HTERT RPE-1 (cell line): ENCODE data around the gene RNF223.
"Not testable (repeated sequence)": the region's sequence is repeated elsewhere in the genome, so short reads cannot be mapped to it uniquely, and the experiment has no call there.

ENCODE experiments used
- in situ Hi-C: fragments of 300-500 bp; cut with MboI; formaldehyde crosslinking; loops from 4 replicates; pipeline ENCODE4 v1.14.3; 2020; ENCODE audit warnings: low sequenced_read_pairs

The RNF223 gene

DNA sequence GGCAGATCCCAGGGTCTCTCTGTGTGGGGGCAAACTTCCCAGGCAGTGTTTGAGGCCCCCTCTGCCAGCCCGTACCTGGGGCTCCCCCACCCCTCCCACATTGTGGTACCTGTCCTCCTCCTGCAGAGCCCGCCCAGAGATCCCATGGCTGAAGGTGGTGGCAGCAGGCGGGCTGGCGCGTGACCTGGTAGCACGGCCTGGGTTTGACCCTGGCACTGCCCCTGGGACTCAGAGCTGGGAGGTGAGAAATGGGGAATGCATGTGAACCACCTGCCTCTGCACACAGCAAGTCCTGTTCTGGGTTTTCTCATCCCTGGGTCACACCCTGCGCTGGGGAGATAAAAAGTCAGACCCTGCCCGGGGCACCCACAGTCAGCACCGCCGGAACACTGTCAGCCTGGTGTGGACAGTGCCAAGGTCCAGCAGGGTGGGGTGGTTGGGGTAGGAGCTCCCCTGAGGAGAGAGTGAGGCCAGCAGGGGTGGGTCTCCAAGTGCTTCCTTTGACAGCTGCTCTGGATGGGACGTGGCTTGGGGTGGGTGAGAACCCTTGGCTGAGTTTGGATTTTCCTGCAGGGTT, 42.4 kb downstream of the RNF223 start:
- in situ Hi-C loops: no loop called here

DNA sequence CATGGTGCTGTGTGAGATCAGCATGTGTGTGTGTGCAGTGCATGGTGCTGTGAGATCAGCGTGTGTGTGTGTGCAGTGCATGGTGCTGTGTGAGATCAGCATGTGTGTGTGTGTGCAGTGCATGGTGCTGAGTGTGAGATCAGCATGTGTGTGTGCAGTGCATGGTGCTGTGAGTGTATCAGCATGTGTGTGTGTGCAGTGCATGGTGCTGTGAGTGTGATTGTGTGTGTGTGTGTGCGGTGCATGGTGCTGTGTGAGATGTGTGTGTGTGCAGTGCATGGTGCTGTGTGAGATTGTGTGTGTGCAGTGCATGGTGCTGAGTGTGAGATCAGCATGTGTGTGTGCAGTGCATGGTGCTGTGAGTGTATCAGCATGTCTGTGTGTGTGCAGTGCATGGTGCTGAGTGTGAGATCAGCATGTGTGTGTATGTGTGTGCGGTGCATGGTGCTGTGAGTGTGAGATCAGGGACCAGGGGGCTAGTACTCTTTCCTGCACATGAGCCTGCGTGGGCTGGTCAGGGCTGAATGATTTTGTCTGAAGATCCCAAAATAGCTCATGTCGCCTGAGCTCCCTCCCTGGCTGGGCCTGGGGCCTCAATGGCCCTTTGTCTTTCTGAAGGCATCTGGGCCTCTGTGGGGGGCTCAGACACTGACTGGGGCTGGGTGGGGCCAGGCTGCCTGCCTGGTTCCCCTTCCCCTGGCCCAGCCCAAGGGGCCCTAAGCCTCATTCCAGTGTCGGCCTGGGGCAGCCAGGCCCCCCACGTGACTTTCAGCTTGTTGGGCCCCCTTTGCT, 43.0 kb downstream of the RNF223 start:
- in situ Hi-C loops: not testable (repeated sequence)

DNA sequence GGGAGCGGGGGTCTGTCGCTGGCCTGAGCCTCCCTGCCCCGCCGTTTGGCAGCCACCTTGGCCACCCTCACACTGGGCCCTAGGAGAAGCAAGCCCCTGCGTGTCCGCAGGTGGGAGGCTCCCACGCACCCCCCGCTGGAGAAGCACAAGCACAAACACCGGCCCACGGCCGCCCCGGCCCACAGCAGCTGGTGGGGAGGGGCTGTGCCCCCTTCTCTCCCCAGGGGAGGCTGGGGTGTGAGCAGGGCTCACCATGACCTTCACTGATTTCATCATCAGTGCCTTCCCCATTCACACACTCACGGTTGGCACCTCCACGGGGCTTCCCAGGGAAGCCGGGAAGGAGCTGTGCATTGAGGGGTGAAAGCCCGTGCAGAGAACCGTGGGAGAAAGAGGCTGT, 46.3 kb downstream of the RNF223 start:
- in situ Hi-C loops: no loop called here

GRCh38 chr1:1026599-1027413, 47.3 kb downstream of the RNF223 start:
- in situ Hi-C loops: no loop called here

- in situ Hi-C loops: no loop called here
Measured at GRCh38 chr1:1025730-1026129, 48.4 kb downstream of the RNF223 start.

DNA sequence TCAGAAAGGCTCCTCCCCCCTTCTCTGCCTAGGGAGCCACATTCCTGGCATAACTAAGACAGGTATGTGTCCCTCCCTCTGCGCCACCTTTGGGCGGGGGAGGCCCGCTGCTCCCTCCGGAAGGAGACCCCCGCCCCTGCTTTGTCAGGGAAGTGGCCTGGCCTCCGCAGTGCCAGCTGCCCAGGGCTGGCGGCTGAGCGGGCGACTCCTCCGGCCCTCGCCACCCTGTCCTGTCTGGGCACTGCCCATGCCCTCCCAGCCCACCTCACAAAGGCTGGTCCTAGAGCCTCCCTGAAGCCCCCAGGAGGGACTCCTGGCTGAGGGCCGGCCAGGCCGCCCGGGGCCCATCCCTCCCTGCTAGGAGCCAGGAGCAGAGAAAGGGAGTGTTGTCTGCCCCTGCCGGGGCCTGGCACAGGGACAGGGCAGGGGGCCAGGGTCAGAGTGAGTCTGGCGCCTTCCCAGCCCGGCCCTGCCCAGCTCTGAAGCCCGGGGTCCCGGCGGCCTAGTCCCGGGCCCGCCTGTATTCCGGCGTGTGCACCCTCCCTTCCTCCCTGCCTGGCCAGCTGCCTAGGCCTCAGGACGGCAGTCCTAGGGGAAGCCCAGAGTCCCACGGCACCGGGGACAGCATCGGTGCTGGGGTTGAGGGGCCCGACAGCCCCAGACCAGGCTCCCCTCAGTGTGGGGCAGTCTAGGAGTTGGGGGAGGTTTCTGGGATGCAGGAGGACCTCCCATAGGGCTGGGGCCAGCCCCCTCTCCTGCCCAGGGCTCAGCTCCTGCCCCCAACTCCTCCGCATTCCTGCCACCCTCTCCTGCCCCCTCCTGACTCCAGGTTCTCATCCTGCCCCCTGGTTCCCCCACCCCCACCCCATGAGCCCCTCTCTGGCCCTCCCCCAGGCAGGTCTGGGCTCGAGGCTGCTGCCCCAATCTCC, 49.1 kb downstream of the RNF223 start:
- in situ Hi-C loops: no loop called here

DNA sequence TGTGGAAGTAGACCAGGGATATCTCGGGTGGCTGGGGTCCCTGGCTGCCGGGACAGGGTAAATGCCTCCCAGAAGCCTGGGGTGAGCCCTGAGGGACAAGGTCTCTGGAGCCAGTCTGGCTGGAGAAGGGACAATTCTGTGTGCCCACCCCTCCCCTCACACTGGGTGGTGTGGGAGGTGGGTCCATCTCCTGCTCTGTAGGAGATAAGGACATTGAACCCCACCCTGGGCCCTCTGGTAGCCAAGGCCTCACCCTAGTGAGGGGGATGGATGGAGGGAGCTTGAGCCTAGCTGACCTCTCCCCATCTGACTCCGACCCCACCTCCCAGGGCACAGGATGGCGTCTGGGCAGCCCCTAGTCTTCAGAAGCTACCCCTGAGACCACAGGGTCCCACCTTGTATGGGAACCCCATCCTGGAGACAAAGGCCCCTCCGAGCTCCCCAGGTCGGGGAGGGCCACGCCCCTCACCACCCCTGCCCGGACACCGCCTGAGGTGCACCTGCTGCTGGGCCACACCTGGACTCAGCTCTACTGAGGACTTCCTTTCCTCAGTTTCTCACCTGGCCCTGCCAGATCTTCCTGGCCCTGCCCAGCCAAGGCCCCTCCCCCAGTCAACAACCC, 49.8 kb downstream of the RNF223 start:
- in situ Hi-C loops: no loop called here

DNA sequence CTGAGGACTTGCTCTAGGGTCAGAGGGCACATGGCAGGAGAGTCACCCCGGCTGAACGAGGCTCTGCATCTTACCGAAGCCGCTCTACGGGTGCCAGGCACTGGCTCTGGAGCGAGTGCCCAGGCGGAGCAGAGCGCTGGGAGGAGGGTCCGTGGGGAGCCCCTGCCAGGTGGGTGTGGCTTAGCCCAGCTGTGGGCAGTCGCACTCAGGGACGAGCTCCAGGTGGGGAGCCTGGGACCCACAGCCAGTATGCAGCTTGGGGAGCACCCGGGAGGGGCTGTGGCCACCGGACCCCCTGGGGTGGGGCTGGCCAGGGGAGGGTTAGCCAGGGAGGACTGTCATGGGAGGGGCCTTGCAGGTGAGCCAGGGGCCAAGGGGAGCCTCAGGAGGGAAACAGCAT, 50.4 kb downstream of the RNF223 start:
- in situ Hi-C loops: no loop called here

- in situ Hi-C loops: no loop called here
Measured at GRCh38 chr1:1022302-1023009, 51.6 kb downstream of the RNF223 start.

GRCh38 chr1:1021920-1022259, 52.2 kb downstream of the RNF223 start:
- in situ Hi-C loops: no loop called here

DNA sequence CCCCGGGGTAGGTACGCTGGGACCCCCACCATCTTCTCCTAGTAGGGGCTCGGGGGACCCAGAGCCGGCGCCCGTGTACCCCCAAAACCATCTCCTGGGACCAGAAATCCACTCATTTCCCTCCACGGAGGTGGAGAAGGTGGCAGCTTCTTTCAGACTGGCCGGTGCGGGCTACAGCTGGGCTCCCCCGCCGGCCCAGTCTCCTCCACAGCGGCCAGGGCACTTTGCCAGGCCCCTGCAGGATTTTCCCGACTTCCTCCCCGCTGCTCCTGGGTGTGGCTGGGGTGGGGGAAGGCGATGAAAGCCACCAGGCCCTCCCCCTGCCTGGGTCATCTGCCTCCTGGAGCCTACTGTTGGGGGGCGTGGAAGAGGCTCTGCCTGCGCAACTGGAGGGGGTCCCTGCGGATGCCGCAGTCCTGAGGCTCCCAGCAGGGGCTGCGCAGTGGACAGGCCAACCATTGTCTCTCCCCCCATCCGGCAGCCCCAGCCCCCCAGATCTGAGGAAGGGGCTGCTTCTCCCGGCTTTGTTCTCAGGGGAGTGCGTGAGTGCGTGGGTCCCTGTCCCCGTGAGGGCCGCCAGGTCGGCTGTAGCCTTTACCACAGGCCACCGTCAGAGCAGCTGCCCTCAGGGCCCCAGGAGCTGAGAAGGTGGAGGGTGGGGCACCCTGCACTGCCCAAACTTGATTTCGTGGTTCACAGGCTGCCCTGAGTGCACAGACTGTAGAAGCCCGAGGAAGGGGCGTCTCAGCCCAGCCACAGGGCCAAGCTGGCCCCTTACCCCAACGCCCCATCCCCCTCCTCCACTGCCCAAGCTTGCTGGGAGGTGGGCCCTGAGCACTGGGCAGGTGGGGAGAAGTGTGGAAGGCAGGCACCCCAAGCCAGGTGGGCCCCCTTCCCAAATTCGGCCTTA, 52.8 kb downstream of the RNF223 start:
- in situ Hi-C loops: no loop called here
